Measurements from ENCODE around the gene KCTD16. TPM values are rescaled to one million over a fixed set of nuclear protein-coding genes. Genes with fewer than 3 reads are reported as not detected.

Gene KCTD16
- polyA plus RNA-seq, 1 donor (not counting 4 experiments of a cell fraction or from before 2014, with no cell fraction given) = 0.04 TPM

GRCh38 chr5:144276034-144276822 lies 105.6 kb downstream of the KCTD16 start:
- DNase-seq (ENCODE audit: low read depth, low spot score) (no peak), FAIRE-seq (no peak)
- dilution Hi-C loops (cut with MboI; ENCODE audit: extremely low pct_ligation_motif_present, low sequenced_read_pairs) = no loop called here

GRCh38 chr5:144281784-144282183 lies 111.1 kb downstream of the KCTD16 start:
- no peak overlapping the region for H3K4me2 ChIP-seq (ENCODE audit: control insufficient read depth, extremely low read depth, insufficient read depth, low read depth, low read length)
- no peaks in the 10 kb centered on the region for H3K36me3 ChIP-seq (ENCODE audit: control insufficient read depth in 2 of 2, extremely low read depth in 1 of 2, insufficient read depth in 2 of 2, low read length in 2 of 2)
- DNase-seq (ENCODE audit: low read depth, low spot score) = no peak
- no peaks in the 10 kb centered on the region for H3K27me3 ChIP-seq (ENCODE audit: control insufficient read depth, extremely low read depth, insufficient read depth, low read length)
- H3K4me3 ChIP-seq (ENCODE audit: control insufficient read depth in 2 of 3, extremely low read depth in 1 of 3, insufficient read depth in 2 of 3, low read depth in 1 of 3, low read length in 3 of 3) = no peak overlapping the region
- no peaks in the 10 kb centered on the region for H3K9me1 ChIP-seq (ENCODE audit: control insufficient read depth, extremely low read depth, insufficient read depth, low read length)
- H3K9me3 ChIP-seq (ENCODE audit: control insufficient read depth, low read depth, low read length) = no peaks in the 10 kb centered on the region
- H3K79me2 ChIP-seq (ENCODE audit: control insufficient read depth, insufficient read depth, low read length) = no peaks in the 10 kb centered on the region
- no peaks in the 10 kb centered on the region for H4K20me1 ChIP-seq (ENCODE audit: control insufficient read depth, extremely low read depth, insufficient read depth, low read length)
- no peak overlapping the region for H3K27ac ChIP-seq (ENCODE audit: control insufficient read depth, insufficient read depth, low read length)
- no peak overlapping the region for H2AFZ ChIP-seq (ENCODE audit: control insufficient read depth, low read length)
- no peak for FAIRE-seq
- TF ChIP-seq EZH2 (IDR thresholded peaks at IDR 0.05; ENCODE audit: low read length) (no peak), CTCF (optimal IDR thresholded peaks at IDR 0.05 in 1 of 3, IDR thresholded peaks at IDR 0.05 in 1 of 3, conservative IDR thresholded peaks at IDR 0.05 in 1 of 3; ENCODE audit: extremely low read depth in 1 of 3, insufficient read depth in 2 of 3, low read length in 3 of 3) (no peak)
- dilution Hi-C loops (cut with MboI; ENCODE audit: extremely low pct_ligation_motif_present, low sequenced_read_pairs) = no loop called here
- no peak overlapping the region for H3K9ac ChIP-seq (ENCODE audit: control insufficient read depth, extremely low read depth, insufficient read depth, low read length)
- no peaks in the 10 kb centered on the region for H3K4me1 ChIP-seq (ENCODE audit: control insufficient read depth, extremely low read depth, insufficient read depth, low read length)

More at GRCh38 chr5:144276034-144276822, 105.6 kb downstream of the KCTD16 start:
- TF ChIP-seq EZH2 (IDR thresholded peaks at IDR 0.05; ENCODE audit: low read length) (no peak), CTCF (optimal IDR thresholded peaks at IDR 0.05 in 1 of 3, IDR thresholded peaks at IDR 0.05 in 1 of 3, conservative IDR thresholded peaks at IDR 0.05 in 1 of 3; ENCODE audit: extremely low read depth in 1 of 3, insufficient read depth in 2 of 3, low read length in 3 of 3) (no peak)
- Histone ChIP-seq H3K9ac (ENCODE audit: control insufficient read depth, extremely low read depth, insufficient read depth, low read length) (no peak overlapping the region), H4K20me1 (ENCODE audit: control insufficient read depth, extremely low read depth, insufficient read depth, low read length) (no peaks in the 10 kb centered on the region), H3K27ac (ENCODE audit: control insufficient read depth, insufficient read depth, low read length) (no peak overlapping the region), H3K4me2 (ENCODE audit: control insufficient read depth, extremely low read depth, insufficient read depth, low read depth, low read length) (no peak overlapping the region), H3K79me2 (ENCODE audit: control insufficient read depth, insufficient read depth, low read length) (no peaks in the 10 kb centered on the region), H3K9me1 (ENCODE audit: control insufficient read depth, extremely low read depth, insufficient read depth, low read length) (no peaks in the 10 kb centered on the region), H2AFZ (ENCODE audit: control insufficient read depth, low read length) (no peak overlapping the region), H3K36me3 (ENCODE audit: control insufficient read depth in 2 of 2, extremely low read depth in 1 of 2, insufficient read depth in 2 of 2, low read length in 2 of 2) (no peaks in the 10 kb centered on the region), H3K4me3 (ENCODE audit: control insufficient read depth in 2 of 3, extremely low read depth in 1 of 3, insufficient read depth in 2 of 3, low read depth in 1 of 3, low read length in 3 of 3) (no peak overlapping the region), H3K9me3 (ENCODE audit: control insufficient read depth, low read depth, low read length) (no peaks in the 10 kb centered on the region), H3K4me1 (ENCODE audit: control insufficient read depth, extremely low read depth, insufficient read depth, low read length) (no peaks in the 10 kb centered on the region), H3K27me3 (ENCODE audit: control insufficient read depth, extremely low read depth, insufficient read depth, low read length) (no peaks in the 10 kb centered on the region)
